Neuronal stem cell (in vitro differentiated cells): ENCODE data around the gene ZNF438.

Experiments
- DNase-seq: peaks from one replicate; pipeline ENCODE4 v3.0.0-alpha.2; 2013; ENCODE audit warnings: low spot score
- H2AFZ ChIP-seq: one replicate; pipeline ENCODE4 v1.6.1; 2013; ENCODE audit warnings: mild to moderate bottlenecking, low read length, inconsistent platforms
- H2AK5ac ChIP-seq: 2 replicates; pipeline ENCODE4 v1.6.1; 2013; ENCODE audit warnings: low read depth, mild to moderate bottlenecking, inconsistent platforms, low read length, moderate library complexity, mixed read lengths
- H2BK120ac ChIP-seq: 2 replicates; pipeline ENCODE4 v1.6.1; 2013; ENCODE audit warnings: low read depth, mild to moderate bottlenecking, inconsistent platforms, low read length, moderate library complexity, mixed read lengths
- H2BK12ac ChIP-seq: one replicate; pipeline ENCODE4 v1.6.1; 2013; ENCODE audit warnings: low read length, inconsistent platforms
- H2BK15ac ChIP-seq: 2 replicates; pipeline ENCODE4 v1.6.1; 2013; ENCODE audit warnings: mild to moderate bottlenecking, low read length, inconsistent platforms, mixed read lengths
- H2BK5ac ChIP-seq: one replicate; pipeline ENCODE4 v1.6.1; 2013; ENCODE audit warnings: inconsistent platforms, mild to moderate bottlenecking, low read length, moderate library complexity
- H3K14ac ChIP-seq: one replicate; pipeline ENCODE4 v1.6.1; 2013; ENCODE audit warnings: low read length, inconsistent platforms
- H3K18ac ChIP-seq: 2 replicates; pipeline ENCODE4 v1.6.1; 2013; ENCODE audit warnings: low read length, inconsistent platforms
- H3K23ac ChIP-seq: 2 replicates; pipeline ENCODE4 v1.6.1; 2013; ENCODE audit warnings: low read depth, mild to moderate bottlenecking, mixed read lengths, low read length, inconsistent platforms; ENCODE audit not compliant: poor library complexity
- H3K27ac ChIP-seq: replicated peaks from 3 replicates; pipeline ENCODE4 v1.5.1; 2013; ENCODE audit warnings: low read length, inconsistent platforms
- H3K27me3 ChIP-seq, 3 experiments: 2 replicates each; pipeline ENCODE4 v1.6.1; 2013; ENCODE audit warnings: low read length in 3 of 3, mild to moderate bottlenecking in 2 of 3, inconsistent platforms in 1 of 3, low read depth in 1 of 3, mixed read lengths in 1 of 3, moderate library complexity in 1 of 3; ENCODE audit not compliant: control insufficient read depth in 3 of 3, insufficient read depth in 3 of 3
- H3K36me3 ChIP-seq, 2 donors: replicated peaks in 1 of 2; 2 replicates each; pipeline ENCODE4 v1.6.1; 2013; ENCODE audit warnings: low read length in 2 of 2; ENCODE audit not compliant: control insufficient read depth in 2 of 2, insufficient read depth in 2 of 2
- H3K4ac ChIP-seq: 2 replicates; pipeline ENCODE4 v1.6.1; 2013; ENCODE audit warnings: inconsistent platforms, mild to moderate bottlenecking, low read length, moderate library complexity
- H3K4me1 ChIP-seq, 2 donors: 1 replicate in 1 of 2; 2 replicates in 1 of 2; pipeline ENCODE4 v1.6.1; 2013; ENCODE audit warnings: low read length in 2 of 2, low read depth in 1 of 2; ENCODE audit not compliant: control insufficient read depth in 2 of 2, insufficient read depth in 1 of 2
- H3K4me2 ChIP-seq: one replicate; pipeline ENCODE4 v1.6.1; 2013; ENCODE audit warnings: mild to moderate bottlenecking, low read length, inconsistent platforms; ENCODE audit not compliant: insufficient read depth, poor library complexity, severe bottlenecking
- H3K4me3 ChIP-seq, 2 donors: 2 replicates each; pipeline ENCODE4 v1.5.1; 2013; ENCODE audit warnings: low read length in 2 of 2, mild to moderate bottlenecking in 2 of 2, inconsistent platforms in 1 of 2, moderate library complexity in 1 of 2
- H3K79me1 ChIP-seq: one replicate; pipeline ENCODE4 v1.6.1; 2013; ENCODE audit warnings: low read depth, mild to moderate bottlenecking, inconsistent platforms, low read length, moderate library complexity
- H3K9ac ChIP-seq: one replicate; pipeline ENCODE4 v1.6.1; 2013; ENCODE audit warnings: mild to moderate bottlenecking, low read depth, low read length, inconsistent platforms; ENCODE audit not compliant: poor library complexity
- H3K9me3 ChIP-seq, 2 donors: replicated peaks in 1 of 2; 2 replicates each; pipeline versions ENCODE3 to v1.6.1; 2013; ENCODE audit warnings: low read length in 2 of 2, mild to moderate bottlenecking in 2 of 2, inconsistent platforms in 1 of 2, low read depth in 1 of 2, mixed read lengths in 1 of 2, moderate library complexity in 1 of 2; ENCODE audit not compliant: control insufficient read depth in 2 of 2, insufficient read depth in 1 of 2
- H4K8ac ChIP-seq: one replicate; pipeline ENCODE4 v1.6.1; 2013; ENCODE audit warnings: low read depth, mild to moderate bottlenecking, inconsistent platforms, low read length, moderate library complexity
- H4K91ac ChIP-seq: one replicate; pipeline ENCODE4 v1.6.1; 2013; ENCODE audit warnings: low read length, low read depth, mild to moderate bottlenecking, inconsistent platforms; ENCODE audit not compliant: poor library complexity
- WGBS, 2 donors: extraction: QIAGEN DNeasy Blood & Tissue Kit; methylation state at CpG; one replicate each; pipeline ENCODE4 v1.1.7; 2013; ENCODE audit warnings: missing lambda C conversion rate in 2 of 2, mixed read lengths in 1 of 2; ENCODE audit not compliant: insufficient read length in 2 of 2, insufficient replicate concordance in 1 of 2; ENCODE audit errors: extremely low coverage in 2 of 2; 5-methylcytosine and 5-hydroxymethylcytosine counted together

Gene ZNF438

DNA sequence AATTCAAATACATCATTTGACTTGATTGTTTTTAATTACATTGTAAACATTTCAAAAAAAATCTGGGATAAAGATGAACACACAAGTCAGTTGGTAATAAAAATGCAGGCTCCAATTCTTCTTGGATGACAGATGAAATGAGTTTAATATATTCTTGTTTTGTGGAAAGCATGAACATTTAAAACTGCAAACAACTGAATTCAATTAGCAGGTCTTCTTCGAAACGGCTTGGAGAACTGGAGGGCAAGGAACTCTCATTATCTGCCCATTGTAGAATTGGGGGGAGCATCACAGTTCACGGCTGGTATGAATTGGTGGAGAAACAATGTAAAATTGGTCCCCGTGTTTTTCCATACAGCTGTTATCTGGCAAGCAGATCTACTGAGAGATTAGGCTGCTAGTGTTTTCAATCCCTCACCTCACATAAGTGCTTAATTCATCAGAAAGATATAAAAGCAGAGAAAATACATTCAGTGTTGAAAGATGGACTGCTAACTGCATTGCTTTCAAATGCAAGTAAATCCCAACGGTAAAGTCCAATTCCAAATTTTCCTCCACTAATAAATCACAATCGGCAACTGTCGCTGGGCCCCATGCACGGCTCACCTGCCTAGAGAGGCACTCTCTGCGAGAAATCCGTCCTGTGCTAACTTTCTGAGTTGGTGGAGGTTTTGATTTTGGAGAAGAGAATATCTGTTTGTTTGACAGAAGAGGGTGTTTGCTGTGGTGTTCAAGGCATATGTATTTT, 199.5 kb downstream of the ZNF438 start:
- Histone ChIP-seq H3K9me3 (peaks cover 0 to 3% of the 10 kb centered on the region in 2 donors), H2AK5ac (no peak overlapping the region), H3K36me3 (no peaks in the 10 kb centered on the region), H3K27me3 (no peaks in the 10 kb centered on the region), H3K4me3 (no peak overlapping the region), H3K4me1 (peaks cover 0 to 23% of the 10 kb centered on the region in 2 donors), H3K27ac (no peak overlapping the region), H3K23ac (no peak overlapping the region), H3K9ac (no peak overlapping the region), H2BK5ac (no peak overlapping the region), H2BK120ac (no peak overlapping the region), H4K8ac (no peak overlapping the region), H2BK15ac (no peak overlapping the region), H3K79me1 (no peaks in the 10 kb centered on the region), H2AFZ (no peak overlapping the region), H3K18ac (no peak overlapping the region), H3K14ac (no peak overlapping the region), H2BK12ac (no peak overlapping the region), H3K4ac (no peak overlapping the region), H4K91ac (no peak overlapping the region), H3K4me2 (no peak overlapping the region)
- WGBS, 2 donors, result no CpG with 5 or more reads among the region's 10 CpGs
- DNase-seq, result no peak

DNA sequence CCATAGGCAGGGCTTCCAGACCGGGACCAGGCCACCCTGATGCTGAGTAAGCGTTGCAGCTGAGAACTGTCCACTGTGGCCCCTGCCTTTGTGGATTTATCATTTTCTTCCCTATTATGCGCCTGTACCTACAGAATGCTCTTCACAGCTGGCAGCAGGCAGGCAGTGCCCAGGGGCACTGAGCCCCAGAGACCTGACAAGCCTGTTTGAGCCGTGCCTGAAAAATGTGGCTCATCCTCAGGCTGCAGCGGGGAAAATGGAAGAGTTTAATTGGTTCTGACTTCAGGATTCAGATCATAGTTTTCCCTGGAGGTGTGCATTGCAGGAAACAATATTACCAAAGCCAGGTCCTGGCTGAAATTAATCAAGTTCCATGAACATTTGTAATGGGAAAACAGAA, 200.2 kb downstream of the ZNF438 start:
- H3K27ac ChIP-seq, result no peak overlapping the region
- no peak overlapping the region for H2BK12ac ChIP-seq
- H2AK5ac ChIP-seq, result peak overlapping the region; percentile 16
- H3K36me3 ChIP-seq, result no peaks in the 10 kb centered on the region
- H3K23ac ChIP-seq, result no peak overlapping the region
- H4K8ac ChIP-seq, result no peak overlapping the region
- H3K79me1 ChIP-seq, result no peaks in the 10 kb centered on the region
- peaks cover 0 to 23% of the 10 kb centered on the region in 2 donors for H3K4me1 ChIP-seq
- no peak overlapping the region for H2BK120ac ChIP-seq
- no peak overlapping the region for H3K4ac ChIP-seq
- H3K4me3 ChIP-seq, result no peak overlapping the region
- no peak overlapping the region for H4K91ac ChIP-seq
- no peak for DNase-seq
- H2AFZ ChIP-seq, result no peak overlapping the region
- no peak overlapping the region for H2BK15ac ChIP-seq
- no peak overlapping the region for H3K9ac ChIP-seq
- peak overlapping the region; percentile 1 for H3K18ac ChIP-seq
- H3K4me2 ChIP-seq, result no peak overlapping the region
- no CpG with 5 or more reads among the region's 5 CpGs for WGBS, 2 donors
- no peaks in the 10 kb centered on the region for H3K27me3 ChIP-seq
- peaks cover 0 to 3% of the 10 kb centered on the region in 2 donors for H3K9me3 ChIP-seq
- H2BK5ac ChIP-seq, result no peak overlapping the region
- peak overlapping the region; percentile 2 for H3K14ac ChIP-seq

DNA sequence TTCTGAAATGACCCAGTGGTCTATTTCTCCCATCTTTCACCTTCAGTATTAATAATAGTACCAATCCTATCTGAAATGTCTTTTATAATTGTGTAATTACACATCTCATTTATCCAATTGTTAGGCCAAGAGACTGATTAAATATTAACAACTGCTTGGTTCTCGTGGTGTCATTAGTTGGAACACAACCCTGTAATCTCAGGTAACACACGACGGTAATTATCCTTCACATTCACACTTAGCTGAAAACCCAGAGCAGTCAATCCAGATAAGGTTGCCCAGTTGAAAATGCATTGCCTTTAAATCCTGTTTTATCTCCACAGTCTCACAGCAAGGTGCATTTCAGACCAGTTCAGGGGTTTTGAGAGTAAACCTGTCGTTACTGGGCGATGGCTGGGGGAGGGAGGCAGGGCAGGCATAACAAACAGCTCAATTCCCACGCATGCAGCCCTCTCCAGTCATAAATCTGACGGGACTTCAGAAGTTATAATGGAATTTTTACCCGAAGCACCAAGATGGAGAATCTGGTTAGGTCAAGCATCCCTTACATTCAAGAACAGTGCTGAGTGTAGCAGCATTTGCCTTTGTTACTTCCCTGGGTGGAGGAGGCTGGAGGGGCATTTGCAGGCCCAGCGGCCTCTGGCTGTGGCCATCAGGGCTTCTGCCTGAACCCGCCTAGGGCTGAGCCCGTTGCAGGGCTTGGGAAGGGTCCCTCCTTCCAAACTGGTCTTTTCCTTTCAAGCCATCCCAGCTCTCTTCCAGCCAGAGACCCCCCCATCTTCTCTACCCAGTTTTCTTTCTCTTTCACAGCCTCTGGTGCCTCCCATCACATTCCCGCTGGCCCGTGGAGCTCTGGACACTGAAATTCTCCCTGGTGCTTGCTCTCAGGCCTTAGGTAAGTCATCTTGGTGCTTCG, 201.1 kb downstream of the ZNF438 start:
- no peak overlapping the region for H3K4me3 ChIP-seq
- H3K27me3 ChIP-seq, result no peaks in the 10 kb centered on the region
- no CpG with 5 or more reads among the region's 14 CpGs for WGBS, 2 donors
- no peak overlapping the region for H3K27ac ChIP-seq
- no peaks in the 10 kb centered on the region for H3K36me3 ChIP-seq
- no peak overlapping the region for H4K91ac ChIP-seq
- H2BK15ac ChIP-seq, result no peak overlapping the region
- H2BK12ac ChIP-seq, result no peak overlapping the region
- no peak overlapping the region for H3K4ac ChIP-seq
- no peak overlapping the region for H2AK5ac ChIP-seq
- H3K9me3 ChIP-seq, result peaks cover 0 to 3% of the 10 kb centered on the region in 2 donors
- no peak for DNase-seq
- no peak overlapping the region for H3K4me2 ChIP-seq
- no peak overlapping the region for H3K18ac ChIP-seq
- H4K8ac ChIP-seq, result no peak overlapping the region
- H2BK5ac ChIP-seq, result no peak overlapping the region
- no peak overlapping the region for H3K23ac ChIP-seq
- H3K14ac ChIP-seq, result no peak overlapping the region
- peaks cover 0 to 20% of the 10 kb centered on the region in 2 donors for H3K4me1 ChIP-seq
- H2BK120ac ChIP-seq, result no peak overlapping the region
- no peak overlapping the region for H3K9ac ChIP-seq
- no peak overlapping the region for H2AFZ ChIP-seq
- no peaks in the 10 kb centered on the region for H3K79me1 ChIP-seq

DNA sequence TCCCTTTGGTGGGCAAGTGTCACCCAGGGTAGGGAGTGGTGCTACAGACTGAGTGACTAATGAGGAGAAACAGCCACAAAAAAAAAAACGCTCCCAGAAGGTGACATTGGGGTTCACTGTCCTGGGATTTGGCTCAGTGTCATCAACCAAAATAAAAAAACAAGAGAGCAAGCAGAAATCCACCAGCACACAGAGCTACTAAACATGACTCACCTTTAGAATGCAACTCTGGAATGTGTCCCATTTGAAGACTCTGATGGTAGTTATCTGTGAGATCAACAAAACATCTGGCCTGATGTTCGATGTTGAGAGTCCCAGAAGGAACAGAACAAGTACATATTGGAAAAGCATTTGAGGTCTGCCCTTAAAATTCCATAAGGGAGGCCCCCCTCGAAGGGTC, 201.8 kb downstream of the ZNF438 start:
- H2BK15ac ChIP-seq, result no peak overlapping the region

More for the DNA sequence above, 201.8 kb downstream of the ZNF438 start:
- Histone ChIP-seq H3K79me1 (no peaks in the 10 kb centered on the region), H3K4me2 (no peak overlapping the region), H4K8ac (no peak overlapping the region), H2BK5ac (no peak overlapping the region), H3K27ac (no peak overlapping the region), H3K4me1 (peaks cover 0 to 15% of the 10 kb centered on the region in 2 donors), H3K4me3 (no peak overlapping the region), H2AK5ac (no peak overlapping the region), H3K9me3 (peaks cover 0 to 3% of the 10 kb centered on the region in 2 donors), H2AFZ (no peak overlapping the region), H3K9ac (no peak overlapping the region), H3K4ac (no peak overlapping the region), H2BK120ac (no peak overlapping the region), H3K14ac (no peak overlapping the region), H3K36me3 (no peaks in the 10 kb centered on the region), H4K91ac (no peak overlapping the region), H3K18ac (no peak overlapping the region), H3K23ac (no peak overlapping the region), H2BK12ac (no peak overlapping the region), H3K27me3 (no peaks in the 10 kb centered on the region)
- no CpG with 5 or more reads among the region's 3 CpGs for WGBS, 2 donors
- no peak for DNase-seq
